T-helper 2 cell treated with Interferon-gamma antibody and Interleukin-4, amounts not matched to agents 5 μg/mL and 100 μg/mL, for 36 hours (primary cell): ENCODE results near the gene DRD4.

Source experiments
- DNase-seq: peaks from one replicate; pipeline ENCODE4 v3.0.0; 2021; ENCODE audit warnings: low spot score
- H3K27ac Mint-ChIP-seq: one replicate; pipeline ENCODE4 v1.8.0; 2021; ENCODE audit warnings: mild to moderate bottlenecking, mixed read lengths
- H3K27me3 Mint-ChIP-seq: one replicate; pipeline ENCODE4 v1.8.0; 2021; ENCODE audit warnings: low read depth, mixed read lengths
- H3K36me3 Mint-ChIP-seq: one replicate; pipeline ENCODE4 v1.8.0; 2021; ENCODE audit warnings: low read depth, mixed read lengths
- H3K4me1 Mint-ChIP-seq: one replicate; pipeline ENCODE4 v1.8.0; 2021; ENCODE audit warnings: low read depth, mixed read lengths
- H3K4me3 Mint-ChIP-seq: one replicate; pipeline ENCODE4 v1.8.0; 2022; ENCODE audit warnings: mild to moderate bottlenecking, moderate library complexity, mixed read lengths
- H3K9me3 Mint-ChIP-seq: one replicate; pipeline ENCODE4 v1.8.0; 2021; ENCODE audit warnings: mixed read lengths

The DRD4 gene

GRCh38 chr11:655036-655726 lies 18.1 kb downstream of the DRD4 start:
- no peaks in the 10 kb centered on the region for H3K9me3 Mint-ChIP-seq
- no peaks in the 10 kb centered on the region for H3K27me3 Mint-ChIP-seq
- H3K36me3 Mint-ChIP-seq = peaks cover 7% of the 10 kb centered on the region
- DNase-seq = no peak
- no peak overlapping the region for H3K27ac Mint-ChIP-seq
- H3K4me3 Mint-ChIP-seq = no peak overlapping the region
- no peaks in the 10 kb centered on the region for H3K4me1 Mint-ChIP-seq

- H3K9me3 Mint-ChIP-seq = no peaks in the 10 kb centered on the region
- no peak for DNase-seq
- H3K27me3 Mint-ChIP-seq = no peaks in the 10 kb centered on the region
- no peak overlapping the region for H3K4me3 Mint-ChIP-seq
- H3K4me1 Mint-ChIP-seq = no peaks in the 10 kb centered on the region
- peaks cover 5% of the 10 kb centered on the region for H3K36me3 Mint-ChIP-seq
- no peak overlapping the region for H3K27ac Mint-ChIP-seq
These were observed 19.4 kb downstream of the DRD4 start for GRCh38 chr11:656426-656825.

GRCh38 chr11:656866-657265 lies 19.8 kb downstream of the DRD4 start:
- no peak for DNase-seq
- Mint-ChIP-seq H3K36me3 (peaks cover 4% of the 10 kb centered on the region), H3K4me3 (no peak overlapping the region), H3K4me1 (no peaks in the 10 kb centered on the region), H3K27ac (no peak overlapping the region), H3K27me3 (no peaks in the 10 kb centered on the region), H3K9me3 (no peaks in the 10 kb centered on the region)

GRCh38 chr11:657691-658126 lies 20.6 kb downstream of the DRD4 start:
- no peak for DNase-seq
- Mint-ChIP-seq H3K27ac (no peak overlapping the region), H3K4me3 (no peak overlapping the region), H3K9me3 (no peaks in the 10 kb centered on the region), H3K4me1 (no peaks in the 10 kb centered on the region), H3K36me3 (peaks cover 8% of the 10 kb centered on the region), H3K27me3 (no peaks in the 10 kb centered on the region)

- no peak overlapping the region for H3K27ac Mint-ChIP-seq
- H3K9me3 Mint-ChIP-seq = no peaks in the 10 kb centered on the region
- H3K36me3 Mint-ChIP-seq = peaks cover 11% of the 10 kb centered on the region
- no peak overlapping the region for H3K4me3 Mint-ChIP-seq
- DNase-seq = no peak
- no peaks in the 10 kb centered on the region for H3K27me3 Mint-ChIP-seq
- no peaks in the 10 kb centered on the region for H3K4me1 Mint-ChIP-seq
These were observed 22.5 kb downstream of the DRD4 start for GRCh38 chr11:659532-660085.

- Mint-ChIP-seq H3K27me3 (no peaks in the 10 kb centered on the region), H3K36me3 (peaks cover 11% of the 10 kb centered on the region), H3K27ac (no peak overlapping the region), H3K4me1 (no peaks in the 10 kb centered on the region), H3K9me3 (no peaks in the 10 kb centered on the region), H3K4me3 (no peak overlapping the region)
- DNase-seq = no peak
These were observed 23.2 kb downstream of the DRD4 start for GRCh38 chr11:660281-660680.

GRCh38 chr11:660681-661444 lies 23.8 kb downstream of the DRD4 start:
- Mint-ChIP-seq H3K4me1 (no peaks in the 10 kb centered on the region), H3K27me3 (no peaks in the 10 kb centered on the region), H3K4me3 (no peak overlapping the region), H3K27ac (no peak overlapping the region), H3K9me3 (no peaks in the 10 kb centered on the region), H3K36me3 (peaks cover 11% of the 10 kb centered on the region)
- DNase-seq = no peak

- H3K27ac Mint-ChIP-seq = no peak overlapping the region
- no peaks in the 10 kb centered on the region for H3K27me3 Mint-ChIP-seq
- no peak overlapping the region for H3K4me3 Mint-ChIP-seq
- no peaks in the 10 kb centered on the region for H3K4me1 Mint-ChIP-seq
- DNase-seq = peak; percentile 15
- H3K36me3 Mint-ChIP-seq = peaks cover 11% of the 10 kb centered on the region
- H3K9me3 Mint-ChIP-seq = no peaks in the 10 kb centered on the region
These were observed 25.7 kb downstream of the DRD4 start for GRCh38 chr11:662689-663274.

GRCh38 chr11:665062-665703 lies 28.1 kb downstream of the DRD4 start:
- Mint-ChIP-seq H3K27me3 (no peaks in the 10 kb centered on the region), H3K9me3 (no peaks in the 10 kb centered on the region), H3K4me3 (no peak overlapping the region), H3K27ac (no peak overlapping the region), H3K36me3 (peaks cover 12% of the 10 kb centered on the region), H3K4me1 (no peaks in the 10 kb centered on the region)
- DNase-seq = no peak

GRCh38 chr11:665704-666281 lies 28.7 kb downstream of the DRD4 start:
- Mint-ChIP-seq H3K36me3 (peaks cover 12% of the 10 kb centered on the region), H3K27ac (no peak overlapping the region), H3K4me3 (no peak overlapping the region), H3K4me1 (no peaks in the 10 kb centered on the region), H3K9me3 (no peaks in the 10 kb centered on the region), H3K27me3 (no peaks in the 10 kb centered on the region)
- DNase-seq = no peak

DNA sequence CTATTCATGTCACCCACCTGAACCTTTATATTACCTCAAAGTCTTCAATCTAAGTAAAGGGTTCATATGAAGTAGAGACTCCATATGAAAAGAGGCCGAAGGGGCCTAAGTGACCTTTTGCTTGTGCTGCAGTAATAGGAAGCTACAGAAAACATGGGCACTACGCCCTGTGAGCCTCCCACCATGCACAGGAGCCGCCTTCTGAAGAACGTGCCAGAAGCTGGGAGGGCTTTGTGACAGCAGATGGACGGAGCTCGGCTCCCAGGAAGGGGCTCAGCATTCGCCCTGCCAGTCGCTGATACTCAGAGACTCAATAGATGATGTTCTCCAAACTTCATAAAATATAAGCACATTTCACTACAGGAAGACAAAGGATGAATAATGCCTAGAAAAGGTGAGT lies 36.8 kb downstream of the DRD4 start:
- H3K4me1 Mint-ChIP-seq = no peaks in the 10 kb centered on the region
- H3K9me3 Mint-ChIP-seq = no peaks in the 10 kb centered on the region
- peaks cover 26% of the 10 kb centered on the region for H3K36me3 Mint-ChIP-seq
- H3K27ac Mint-ChIP-seq = no peak overlapping the region
- no peaks in the 10 kb centered on the region for H3K27me3 Mint-ChIP-seq
- DNase-seq = no peak
- no peak overlapping the region for H3K4me3 Mint-ChIP-seq

GRCh38 chr11:674406-674805 lies 37.3 kb downstream of the DRD4 start:
- Mint-ChIP-seq H3K4me1 (no peaks in the 10 kb centered on the region), H3K27ac (no peak overlapping the region), H3K27me3 (no peaks in the 10 kb centered on the region), H3K36me3 (peaks cover 26% of the 10 kb centered on the region), H3K9me3 (no peaks in the 10 kb centered on the region), H3K4me3 (no peak overlapping the region)
- no peak for DNase-seq

GRCh38 chr11:678297-678696 lies 41.2 kb downstream of the DRD4 start:
- H3K4me1 Mint-ChIP-seq = no peaks in the 10 kb centered on the region
- no peak for DNase-seq
- H3K4me3 Mint-ChIP-seq = no peak overlapping the region
- H3K36me3 Mint-ChIP-seq = peaks cover 44% of the 10 kb centered on the region
- no peak overlapping the region for H3K27ac Mint-ChIP-seq
- no peaks in the 10 kb centered on the region for H3K9me3 Mint-ChIP-seq
- H3K27me3 Mint-ChIP-seq = no peaks in the 10 kb centered on the region
